Calu3 (cell line): ENCODE measurements around the gene BRD7. TPM values are rescaled to one million over a fixed set of nuclear protein-coding genes. Genes with fewer than 3 reads are reported as not detected.

Source experiments
- BruUV-seq: library from RNA; stranded (reverse); fragments of 400-500 nt; replicated peaks from 2 replicates; lab custom pipeline; 2021; lab: Mats Ljungman, UMichigan
- CTCF ChIA-PET: fragments of 300-600 bp; sonication (Branson Sonifier 250); formaldehyde crosslinking; loops from one replicate; lab custom pipeline; 2022; ENCODE audit warnings: antibody characterized with exemption; lab: Charles Lee
- DNase-seq: peaks from one replicate; pipeline ENCODE4 v3.0.0; 2022
- H3K27ac Mint-ChIP-seq: one replicate; pipeline ENCODE4 v1.8.0; 2022; ENCODE audit warnings: mixed read lengths; ENCODE audit not compliant: unreplicated experiment
- H3K27me3 Mint-ChIP-seq: one replicate; pipeline ENCODE4 v1.8.0; 2022; ENCODE audit warnings: mixed read lengths; ENCODE audit not compliant: unreplicated experiment
- H3K36me3 Mint-ChIP-seq: one replicate; pipeline ENCODE4 v1.8.0; 2022; ENCODE audit warnings: mild to moderate bottlenecking, moderate library complexity, mixed read lengths; ENCODE audit not compliant: insufficient read depth, unreplicated experiment
- H3K4me1 Mint-ChIP-seq: one replicate; pipeline ENCODE4 v1.8.0; 2022; ENCODE audit warnings: mild to moderate bottlenecking, low read depth, mixed read lengths; ENCODE audit not compliant: unreplicated experiment
- H3K4me3 Mint-ChIP-seq: one replicate; pipeline ENCODE4 v1.8.0; 2022; ENCODE audit warnings: mild to moderate bottlenecking, low read depth, moderate library complexity, mixed read lengths; ENCODE audit not compliant: unreplicated experiment
- H3K9me3 Mint-ChIP-seq: one replicate; pipeline ENCODE4 v1.8.0; 2022; ENCODE audit warnings: low read depth, mixed read lengths; ENCODE audit not compliant: unreplicated experiment
- CTCF ChIP-seq: fragments of 200-600 bp; IDR thresholded peaks from one replicate; pipeline ENCODE4 v1.8.0; 2022; ENCODE audit warnings: antibody characterized with exemption; ENCODE audit not compliant: unreplicated experiment
- intact Hi-C: fragments of 100-400 bp; cut with micrococcal nuclease; formaldehyde crosslinking; loops from one replicate; pipeline ENCODE4 v1.10.0; 2022; ENCODE audit not compliant: unreplicated experiment
- total RNA-seq: library from RNA; stranded (reverse); gene quantifications from 2 replicates; pipeline ENCODE4 v1.2.3, GENCODE V29; 2022

Gene BRD7
- total RNA-seq, 1 experiment from 2014 or later: 98.7 TPM

- DNase-seq: no peak
- TF ChIP-seq CTCF: no peak
- no peak overlapping the region for H3K4me3 Mint-ChIP-seq
- CTCF ChIA-PET: no interaction called here
- H3K36me3 Mint-ChIP-seq: no peaks in the 10 kb centered on the region
- H3K27me3 Mint-ChIP-seq: no peaks in the 10 kb centered on the region
- intact Hi-C loops: no loop called here
- no TSS peak for BruUV-seq
- H3K4me1 Mint-ChIP-seq: peaks cover 34% of the 10 kb centered on the region
- peaks cover 3% of the 10 kb centered on the region for H3K9me3 Mint-ChIP-seq
- H3K27ac Mint-ChIP-seq: no peak overlapping the region
Measured at GRCh38 chr16:50276801-50277555, 91.8 kb downstream of the BRD7 start.

- DNase-seq: no peak
- CTCF ChIA-PET: no interaction called here
- TF ChIP-seq CTCF: no peak
- H3K4me3 Mint-ChIP-seq: no peak overlapping the region
- intact Hi-C loops: no loop called here
- no TSS peak for BruUV-seq
- H3K27ac Mint-ChIP-seq: no peak overlapping the region
- no peaks in the 10 kb centered on the region for H3K27me3 Mint-ChIP-seq
- H3K9me3 Mint-ChIP-seq: peaks cover 3% of the 10 kb centered on the region
- peaks cover 6% of the 10 kb centered on the region for H3K36me3 Mint-ChIP-seq
- peaks cover 34% of the 10 kb centered on the region for H3K4me1 Mint-ChIP-seq
Measured at GRCh38 chr16:50276326-50276640, 92.5 kb downstream of the BRD7 start.

DNA sequence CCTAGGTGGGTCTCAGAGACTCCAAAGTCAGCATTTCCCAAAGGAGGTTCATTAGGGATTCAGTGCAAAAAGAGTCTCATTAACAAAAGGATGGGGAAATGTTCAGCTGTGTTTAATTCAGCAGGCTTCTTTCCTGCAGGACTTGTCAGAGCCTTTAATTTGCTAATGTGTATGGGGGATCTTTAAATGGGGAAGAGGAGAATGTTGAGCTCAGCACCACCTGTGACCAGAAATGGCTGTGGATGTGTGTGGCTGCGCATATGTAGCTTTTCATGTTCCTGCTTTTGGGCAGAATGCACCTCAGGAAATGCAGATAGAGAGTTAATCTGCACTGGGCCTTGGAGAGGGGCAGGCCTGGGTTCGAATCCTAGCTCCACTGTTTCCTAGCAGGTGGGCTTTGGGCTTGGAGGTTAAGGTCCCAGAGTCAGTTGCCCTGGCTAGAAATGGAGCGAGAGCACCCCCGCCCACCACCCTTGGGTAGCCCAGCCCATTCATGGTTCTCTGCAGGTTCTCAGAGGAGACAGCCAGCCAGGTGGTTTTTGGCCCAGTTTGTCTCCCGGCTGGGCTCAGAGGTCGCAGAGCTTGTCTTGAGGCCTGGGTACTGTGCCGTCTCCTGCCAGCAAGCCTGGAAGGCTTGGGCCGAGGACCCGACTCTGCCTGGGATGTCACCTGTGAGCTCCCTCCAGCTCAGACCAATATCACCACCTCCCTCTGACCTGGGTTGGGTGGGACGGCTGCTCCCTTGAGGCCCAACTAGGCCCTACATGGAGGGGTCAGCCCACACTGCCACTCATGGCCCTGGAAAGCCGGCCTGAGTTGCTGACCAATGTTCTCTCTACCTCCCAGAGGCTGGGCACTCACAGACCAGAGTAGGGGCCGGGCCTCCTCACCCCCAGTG is 93.1 kb downstream of the BRD7 start:
- H3K36me3 Mint-ChIP-seq: peaks cover 6% of the 10 kb centered on the region

DNA sequence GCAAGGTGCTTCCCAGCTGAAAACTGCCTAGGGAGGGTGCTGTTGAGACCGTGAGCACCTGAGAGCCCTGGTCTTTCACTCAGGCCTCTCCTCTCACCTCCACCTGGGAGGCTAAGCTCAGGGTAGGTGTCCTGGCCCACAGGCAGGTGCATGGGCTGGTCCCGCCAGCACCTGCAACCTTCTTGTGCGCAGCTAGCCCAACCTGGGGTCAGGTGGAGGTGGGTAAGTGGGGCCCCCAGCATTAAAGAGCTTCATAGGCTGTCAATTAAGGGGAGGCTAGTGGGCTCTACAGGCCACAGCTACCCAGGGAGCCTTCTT is 93.7 kb downstream of the BRD7 start:
- Mint-ChIP-seq H3K27me3 (no peaks in the 10 kb centered on the region), H3K36me3 (peaks cover 6% of the 10 kb centered on the region), H3K4me1 (peaks cover 29% of the 10 kb centered on the region), H3K9me3 (peaks cover 3% of the 10 kb centered on the region), H3K4me3 (no peak overlapping the region), H3K27ac (no peak overlapping the region)
- no peak for DNase-seq
- intact Hi-C loops: no loop called here
- BruUV-seq: no TSS peak
- no peak for TF ChIP-seq CTCF
- CTCF ChIA-PET: interaction anchor here (0.9 kb wide), 1 partner anchor 19 kb away, joined by 3 read pairs; no protein-coding TSS in a partner anchor

More for the DNA sequence above, 93.1 kb downstream of the BRD7 start:
- Mint-ChIP-seq H3K27ac (no peak overlapping the region), H3K4me3 (no peak overlapping the region), H3K9me3 (peaks cover 3% of the 10 kb centered on the region), H3K27me3 (no peaks in the 10 kb centered on the region), H3K4me1 (peaks cover 34% of the 10 kb centered on the region)
- no TSS peak for BruUV-seq
- CTCF ChIA-PET: interaction anchor here (0.9 kb wide), 1 partner anchor 19 kb away, joined by 3 read pairs; no protein-coding TSS in a partner anchor
- TF ChIP-seq CTCF: no peak
- intact Hi-C loops: no loop called here
- DNase-seq: no peak
